Endothelial cell of umbilical vein (primary cell): ENCODE results near the gene PXK. TPM values are rescaled to one million over a fixed set of nuclear protein-coding genes. Genes with fewer than 3 reads are reported as not detected.

Experiments used
- BruUV-seq: library from RNA; stranded (reverse); fragments of 400-500 nt; replicated peaks from 2 replicates; lab custom pipeline; 2021; lab: Mats Ljungman, UMichigan
- CTCF ChIA-PET: fragments of 300-600, 350-600 bp; sonication (Branson Sonifier 250); formaldehyde crosslinking; loops from one replicate; lab custom pipeline; 2021; ENCODE audit warnings: antibody characterized with exemption, inconsistent platforms; lab: Charles Lee
- POLR2A ChIA-PET: fragments of 300-600, 350-600 bp; sonication (Branson Sonifier 250); formaldehyde crosslinking; loops from one replicate; lab custom pipeline; 2021; ENCODE audit warnings: antibody characterized with exemption, inconsistent platforms; lab: Charles Lee
- DNase-seq: peaks from one replicate; pipeline ENCODE4 v3.0.0-alpha.2; 2011; ENCODE audit warnings: low read depth, low spot score
- FAIRE-seq: peaks from 2 replicates; lab custom pipeline; 2011; peaks lifted over from hg19 to GRCh38; lab: Jason Lieb, UNC
- H2AFZ ChIP-seq: 2 replicates; pipeline ENCODE4 v1.6.0; 2012; ENCODE audit warnings: low read depth, low read length, control low read depth, inconsistent platforms
- H3K27ac ChIP-seq: 2 replicates; pipeline ENCODE4 v1.5.1; 2011; ENCODE audit warnings: low read depth, mild to moderate bottlenecking, control low read depth, low read length, moderate library complexity; ENCODE audit not compliant: insufficient read depth
- H3K27me3 ChIP-seq, 2 experiments: 2 replicates each; pipeline versions ENCODE4 v1.6.0 to v1.6.1; 2011; ENCODE audit warnings: low read length in 2 of 2, mixed read lengths in 1 of 2; ENCODE audit not compliant: control insufficient read depth in 2 of 2, insufficient read depth in 2 of 2
- H3K36me3 ChIP-seq, 2 experiments: 2 replicates in 1 of 2; 3 replicates in 1 of 2; pipeline ENCODE4 v1.5.1; 2011; ENCODE audit warnings: low read length in 2 of 2, mild to moderate bottlenecking in 1 of 2, moderate library complexity in 1 of 2; ENCODE audit not compliant: control insufficient read depth in 2 of 2, insufficient read depth in 2 of 2; ENCODE audit errors: extremely low read depth in 1 of 2
- H3K4me1 ChIP-seq: 3 replicates; pipeline ENCODE4 v1.5.1; 2011; ENCODE audit warnings: mild to moderate bottlenecking, low read length; ENCODE audit not compliant: control insufficient read depth, insufficient read depth; ENCODE audit errors: extremely low read depth
- H3K4me2 ChIP-seq: 2 replicates; pipeline ENCODE4 v1.6.1; 2011; ENCODE audit warnings: low read length, control low read depth, mixed read lengths; ENCODE audit not compliant: insufficient read depth
- H3K4me3 ChIP-seq, 3 experiments: fragments of 200-600 bp in 1 of 3; sonication (generic), shearing (Covaris generic) in 1 of 3; replicated peaks in 1 of 3; 2 replicates each; pipeline ENCODE4 v1.5.1; 2011 to 2016; ENCODE audit warnings: control low read depth in 3 of 3, low read length in 3 of 3, mild to moderate bottlenecking in 2 of 3, inconsistent platforms in 1 of 3, low read depth in 1 of 3, moderate library complexity in 1 of 3; ENCODE audit not compliant: insufficient read depth in 1 of 3
- H3K79me2 ChIP-seq: 2 replicates; pipeline ENCODE4 v1.6.0; 2012; ENCODE audit warnings: low read length, inconsistent platforms; ENCODE audit not compliant: control insufficient read depth, insufficient read depth
- H3K9ac ChIP-seq: replicated peaks from 2 replicates; pipeline ENCODE3; 2011; ENCODE audit warnings: low read length, control low read depth; ENCODE audit not compliant: insufficient read depth; ENCODE audit errors: extremely low read depth
- H3K9me1 ChIP-seq: replicated peaks from 3 replicates; pipeline ENCODE4 v1.6.0; 2011; ENCODE audit warnings: mild to moderate bottlenecking, low read length; ENCODE audit not compliant: control insufficient read depth, insufficient read depth; ENCODE audit errors: extremely low read depth
- H3K9me3 ChIP-seq: replicated peaks from 2 replicates; pipeline ENCODE4 v1.5.1; 2012; ENCODE audit warnings: low read length, inconsistent platforms; ENCODE audit not compliant: control insufficient read depth, insufficient read depth
- H4K20me1 ChIP-seq: replicated peaks from 2 replicates; pipeline ENCODE3; 2011; ENCODE audit warnings: mild to moderate bottlenecking, low read length; ENCODE audit not compliant: control insufficient read depth, insufficient read depth; ENCODE audit errors: extremely low read depth
- EZH2 ChIP-seq: IDR thresholded peaks from 2 replicates; pipeline ENCODE4 v1.6.1; 2012; ENCODE audit warnings: borderline replicate concordance, low read depth, mild to moderate bottlenecking, moderate library complexity, low read length, inconsistent platforms; ENCODE audit not compliant: severe bottlenecking
- FOS ChIP-seq: IDR thresholded peaks from 2 replicates; pipeline ENCODE4 v1.6.1; 2011; ENCODE audit warnings: mild to moderate bottlenecking, low read length, moderate library complexity, borderline replicate concordance; ENCODE audit not compliant: insufficient read depth
- GATA2 ChIP-seq: IDR thresholded peaks from 2 replicates; pipeline ENCODE4 v1.7.0; 2011; ENCODE audit warnings: low read depth, mild to moderate bottlenecking, moderate library complexity, mixed read lengths, low read length; ENCODE audit not compliant: insufficient read length, insufficient read depth
- JUN ChIP-seq: IDR thresholded peaks from 2 replicates; pipeline ENCODE4 v1.6.1; 2011; ENCODE audit warnings: borderline replicate concordance, low read depth; ENCODE audit not compliant: insufficient read length, insufficient read depth
- MYC ChIP-seq: IDR thresholded peaks from one replicate; pipeline ENCODE4 v1.6.1; 2011; ENCODE audit warnings: mild to moderate bottlenecking, low read depth, low read length
- POLR2A ChIP-seq: IDR thresholded peaks from 2 replicates; pipeline ENCODE4 v1.6.1; 2012; ENCODE audit warnings: low read depth, mild to moderate bottlenecking, control low read depth, low read length
- POLR2AphosphoS5 ChIP-seq: IDR thresholded peaks from 2 replicates; pipeline ENCODE4 v1.6.1; 2012; ENCODE audit warnings: low read depth, mild to moderate bottlenecking, control low read depth, low read length, moderate library complexity; ENCODE audit not compliant: insufficient read depth
- dilution Hi-C: fragments of 300-500 bp; cut with MboI; formaldehyde crosslinking; loops from one replicate; pipeline ENCODE4 v1.15.0; 2019; ENCODE audit warnings: low sequenced_read_pairs; ENCODE audit not compliant: extremely low pct_ligation_motif_present
- intact Hi-C: fragments of 100-400 bp; cut with micrococcal nuclease; formaldehyde crosslinking; loops from one replicate; pipeline ENCODE4 v1.10.0; 2022
- polyA plus RNA-seq, 4 experiments: library from polyadenylated mRNA; depleted of rRNA in 3 of 4; stranded (reverse) in 3 of 4; unstranded in 1 of 4; fragments of >200 nt; gene quantifications; 2 replicates each; pipeline versions ENCODE4 v1.2.1 to v1.2.3, GENCODE V29; 2011 to 2012; ENCODE audit warnings: missing spikeins in 1 of 4
- total RNA-seq: library from RNA; stranded (reverse); gene quantifications from 2 replicates; pipeline ENCODE4 v1.2.3, GENCODE V29; 2021
- TF ChIP-seq, protein P1 (sequence below), 2 donors: IDR thresholded peaks; 1 replicate in 1 of 2; 2 replicates in 1 of 2; pipeline ENCODE4 v1.5.1; 2011; ENCODE audit warnings: low read length in 2 of 2, mild to moderate bottlenecking in 2 of 2, moderate library complexity in 2 of 2, control low read depth in 1 of 2, inconsistent platforms in 1 of 2, low read depth in 1 of 2; ENCODE audit not compliant: insufficient read depth in 1 of 2; ENCODE audit errors: extremely low read depth in 1 of 2
- TF ChIP-seq, protein P2 (sequence below): IDR thresholded peaks from 2 replicates; pipeline ENCODE4 v1.6.1; 2011; ENCODE audit not compliant: insufficient read depth, insufficient read length

PXK gene
- total and polyA plus RNA-seq, 2 donors (not counting 3 experiments of a cell fraction or from before 2014, with no cell fraction given): 11.3 to 14.6 TPM

DNA sequence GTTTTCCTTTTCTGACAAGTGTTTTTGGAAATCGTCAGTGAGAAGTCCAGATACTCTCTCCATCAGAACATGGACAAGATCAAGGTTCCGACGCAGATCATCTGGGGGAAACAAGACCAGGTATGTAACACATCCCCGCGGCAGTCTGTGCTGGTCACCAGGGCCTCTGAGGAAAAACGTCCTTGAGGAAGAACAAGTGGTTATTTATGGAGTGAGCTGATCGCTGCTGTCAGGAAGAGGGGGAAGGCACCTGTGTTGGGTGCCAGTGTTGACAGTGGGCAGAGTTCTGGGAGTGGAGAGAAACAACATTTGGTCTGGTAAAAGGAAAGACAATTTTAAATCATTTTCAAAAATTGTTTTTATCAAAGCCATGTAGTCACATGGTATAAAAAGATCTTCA lies 47.4 kb upstream of the PXK start:
- intact Hi-C loops: no loop called here
- TF ChIP-seq, protein P1, sequence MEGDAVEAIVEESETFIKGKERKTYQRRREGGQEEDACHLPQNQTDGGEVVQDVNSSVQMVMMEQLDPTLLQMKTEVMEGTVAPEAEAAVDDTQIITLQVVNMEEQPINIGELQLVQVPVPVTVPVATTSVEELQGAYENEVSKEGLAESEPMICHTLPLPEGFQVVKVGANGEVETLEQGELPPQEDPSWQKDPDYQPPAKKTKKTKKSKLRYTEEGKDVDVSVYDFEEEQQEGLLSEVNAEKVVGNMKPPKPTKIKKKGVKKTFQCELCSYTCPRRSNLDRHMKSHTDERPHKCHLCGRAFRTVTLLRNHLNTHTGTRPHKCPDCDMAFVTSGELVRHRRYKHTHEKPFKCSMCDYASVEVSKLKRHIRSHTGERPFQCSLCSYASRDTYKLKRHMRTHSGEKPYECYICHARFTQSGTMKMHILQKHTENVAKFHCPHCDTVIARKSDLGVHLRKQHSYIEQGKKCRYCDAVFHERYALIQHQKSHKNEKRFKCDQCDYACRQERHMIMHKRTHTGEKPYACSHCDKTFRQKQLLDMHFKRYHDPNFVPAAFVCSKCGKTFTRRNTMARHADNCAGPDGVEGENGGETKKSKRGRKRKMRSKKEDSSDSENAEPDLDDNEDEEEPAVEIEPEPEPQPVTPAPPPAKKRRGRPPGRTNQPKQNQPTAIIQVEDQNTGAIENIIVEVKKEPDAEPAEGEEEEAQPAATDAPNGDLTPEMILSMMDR (IDR thresholded peaks at IDR 0.05; ENCODE audit: extremely low read depth in 1 of 2, insufficient read depth in 1 of 2, low read depth in 1 of 2, low read length in 2 of 2): no peak
- TF ChIP-seq JUN: no peak
- no peak for TF ChIP-seq POLR2AphosphoS5
- no peak for TF ChIP-seq GATA2
- no peak for TF ChIP-seq EZH2
- TF ChIP-seq FOS: no peak
- no peak for TF ChIP-seq MYC
- TF ChIP-seq, protein P2, sequence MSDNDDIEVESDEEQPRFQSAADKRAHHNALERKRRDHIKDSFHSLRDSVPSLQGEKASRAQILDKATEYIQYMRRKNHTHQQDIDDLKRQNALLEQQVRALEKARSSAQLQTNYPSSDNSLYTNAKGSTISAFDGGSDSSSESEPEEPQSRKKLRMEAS: no peak
- TF ChIP-seq POLR2A: no peak
- Histone ChIP-seq H3K4me1 (no peaks in the 10 kb centered on the region), H3K4me2 (no peak overlapping the region), H2AFZ (no peak overlapping the region), H3K79me2 (no peaks in the 10 kb centered on the region), H4K20me1 (no peaks in the 10 kb centered on the region), H3K9ac (no peak overlapping the region), H3K4me3 (no peak overlapping the region), H3K36me3 (peaks cover 0 to 4% of the 10 kb centered on the region in 2 experiments), H3K27me3 (no peaks in the 10 kb centered on the region), H3K27ac (no peak overlapping the region), H3K9me3 (no peaks in the 10 kb centered on the region), H3K9me1 (no peaks in the 10 kb centered on the region)
- POLR2A ChIA-PET: no interaction called here
- dilution Hi-C loops: no loop called here
- CTCF ChIA-PET: interaction anchor here (1.5 kb wide), 1 partner anchor 97 kb away, joined by 5 read pairs; no protein-coding TSS in a partner anchor
- FAIRE-seq (no peak), DNase-seq (no peak)
- no TSS peak for BruUV-seq
